ENCODE data around the gene MANEAL. TPM values are rescaled to one million over a fixed set of nuclear protein-coding genes. Genes with fewer than 3 reads are reported as not detected.

Gene MANEAL
- total and polyA plus RNA-seq, 2 of the 13 experiments (the other 11 are each of a cell fraction or from before 2014, with no cell fraction given): 20.8 to 26.4 TPM

DNA sequence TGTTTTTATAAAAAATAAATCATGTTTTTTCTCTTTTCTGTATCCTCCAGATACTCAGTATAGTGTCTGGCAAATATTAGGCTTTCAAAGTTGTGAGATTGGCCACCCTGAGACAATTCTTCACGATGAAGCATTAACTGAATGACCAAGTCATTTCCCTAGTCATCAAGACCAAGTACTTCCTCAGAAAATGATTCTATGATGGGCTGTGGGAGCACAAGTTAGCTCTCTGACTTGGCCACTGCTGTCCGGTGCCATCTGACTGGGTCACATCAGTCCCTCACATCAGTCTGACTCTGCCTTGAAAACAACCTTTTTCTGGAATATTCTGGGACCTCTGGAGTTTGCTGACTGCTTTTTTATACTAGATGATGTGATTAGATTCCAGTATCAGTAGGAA, 27.8 kb downstream of the MANEAL start:
- WGBS (ENCODE audit: low lambda C conversion rate): 95% methylated on average over 2 of the region's 2 CpGs
- H3K9ac ChIP-seq (ENCODE audit: insufficient read depth, low read depth, low read length): no peak overlapping the region
- H3K4me1 ChIP-seq (ENCODE audit: insufficient read depth, low read length): peaks cover 8% of the 10 kb centered on the region; the same call in 1 of the 2 replicates
- no peaks in the 10 kb centered on the region for H3K27me3 ChIP-seq (ENCODE audit: control insufficient read depth in 1 of 2, insufficient read depth in 2 of 2, low read length in 2 of 2)
- intact Hi-C loops (cut with micrococcal nuclease; ENCODE audit: unreplicated experiment): no loop called here
- H3K4me3 ChIP-seq (replicated peaks in 1 of 3; ENCODE audit: insufficient read depth in 1 of 3, low read depth in 2 of 3, low read length in 3 of 3): no peak overlapping the region
- no TSS peak for BruUV-seq (replicated peaks)
- no peaks in the 10 kb centered on the region for H3K79me2 ChIP-seq (ENCODE audit: insufficient read depth, low read length)
- H3K4me2 ChIP-seq (ENCODE audit: low read depth, low read length): no peak overlapping the region
- no peaks in the 10 kb centered on the region for H3K9me3 ChIP-seq (ENCODE audit: low read length)
- CTCF ChIA-PET (ENCODE audit: low intra/inter-chr PET ratio, low total read pairs): no interaction called here
- POLR2A ChIA-PET: no interaction called here
- DNase-seq (ENCODE audit: low spot score) (no peak), ATAC-seq (no peak), FAIRE-seq (no peak)
- no peak overlapping the region for H3K27ac ChIP-seq (ENCODE audit: extremely low read length, insufficient read depth, low read length)
- no peaks in the 10 kb centered on the region for H4K20me1 ChIP-seq (ENCODE audit: insufficient read depth, low read length)
- no peak for TF ChIP-seq SYNCRIP (IDR thresholded peaks at IDR 0.05; ENCODE audit: insufficient read depth, low read depth, low read length)
- in situ Hi-C loops (cut with HindIII; ENCODE audit: extremely low pct_ligation_motif_present, low pct_unique_long_range_greater_than_20kb): no loop called here
- no peak overlapping the region for H2AFZ ChIP-seq (ENCODE audit: low read length)
- H3K36me3 ChIP-seq (replicated peaks in 1 of 2; ENCODE audit: control insufficient read depth in 1 of 2, insufficient read depth in 2 of 2, low read length in 2 of 2): peaks cover 11 to 50% of the 10 kb centered on the region in 2 experiments; a peak in 4 of 5 replicates

DNA sequence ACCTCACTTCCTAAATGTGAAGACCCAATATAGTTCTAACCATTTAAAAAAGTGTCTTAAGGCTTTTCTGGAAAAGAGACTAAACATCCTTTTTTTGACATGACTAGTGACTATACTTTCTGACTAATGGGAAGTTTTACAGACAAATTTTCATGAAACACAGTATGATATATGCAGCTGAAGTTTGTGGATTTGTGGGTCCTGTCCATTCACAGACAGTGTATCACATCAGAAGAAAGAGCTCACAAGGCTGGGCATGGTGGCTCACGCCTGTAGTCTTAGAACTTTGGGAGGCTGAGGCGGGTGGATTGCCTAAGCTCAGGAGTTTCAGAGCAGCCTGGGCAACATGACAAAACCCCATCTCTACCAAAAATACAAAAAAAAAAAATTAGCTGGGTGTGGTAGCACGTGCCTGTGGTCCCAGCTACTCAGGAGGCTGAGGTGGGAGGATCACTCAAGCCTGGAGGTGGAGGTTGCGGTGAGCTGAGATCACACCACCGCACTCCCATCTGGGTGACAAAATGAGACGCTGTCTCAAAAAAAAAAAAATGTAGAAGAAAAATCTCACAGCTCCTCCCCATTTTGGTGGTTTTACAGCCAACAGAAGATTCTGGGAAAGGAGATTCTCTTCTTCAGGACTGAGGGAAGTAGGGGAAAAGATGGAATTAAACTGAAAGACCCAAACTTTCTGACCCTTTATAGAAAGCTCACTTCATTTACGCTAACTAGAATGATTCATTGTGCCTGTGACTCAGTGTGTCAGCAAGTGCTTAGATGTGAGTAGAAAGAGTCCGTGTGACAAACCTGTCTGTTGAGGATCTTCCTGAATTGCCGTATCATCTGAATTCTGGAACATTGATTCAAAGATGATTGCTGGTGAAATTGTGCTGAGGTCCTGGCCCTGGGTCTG, 29.5 kb downstream of the MANEAL start:
- CTCF ChIA-PET (ENCODE audit: low intra/inter-chr PET ratio, low total read pairs): no interaction called here
- FAIRE-seq: no peak
- Histone ChIP-seq H3K79me2 (ENCODE audit: insufficient read depth, low read length) (no peaks in the 10 kb centered on the region), H3K27me3 (ENCODE audit: control insufficient read depth in 1 of 2, insufficient read depth in 2 of 2, low read length in 2 of 2) (no peaks in the 10 kb centered on the region), H3K9ac (ENCODE audit: insufficient read depth, low read depth, low read length) (no peak overlapping the region), H3K4me3 (replicated peaks in 1 of 3; ENCODE audit: insufficient read depth in 1 of 3, low read depth in 2 of 3, low read length in 3 of 3) (no peak overlapping the region), H4K20me1 (ENCODE audit: insufficient read depth, low read length) (no peaks in the 10 kb centered on the region), H3K4me1 (ENCODE audit: insufficient read depth, low read length) (no peaks in the 10 kb centered on the region), H3K9me3 (ENCODE audit: low read length) (no peaks in the 10 kb centered on the region), H2AFZ (ENCODE audit: low read length) (no peak overlapping the region), H3K36me3 (replicated peaks in 1 of 2; ENCODE audit: control insufficient read depth in 1 of 2, insufficient read depth in 2 of 2, low read length in 2 of 2) (peaks cover 10 to 41% of the 10 kb centered on the region in 2 experiments; a peak in 4 of 5 replicates), H3K27ac (ENCODE audit: extremely low read length, insufficient read depth, low read length) (no peak overlapping the region), H3K4me2 (ENCODE audit: low read depth, low read length) (no peak overlapping the region)
- DNase-seq (ENCODE audit: low spot score): no peak
- ATAC-seq: no peak
- intact Hi-C loops (cut with micrococcal nuclease; ENCODE audit: unreplicated experiment) (no loop called here), in situ Hi-C loops (cut with HindIII; ENCODE audit: extremely low pct_ligation_motif_present, low pct_unique_long_range_greater_than_20kb) (no loop called here)
- no TSS peak for BruUV-seq (replicated peaks)
- 97% methylated on average over 9 of the region's 9 CpGs for WGBS (ENCODE audit: low lambda C conversion rate)
- POLR2A ChIA-PET: no interaction called here
- TF ChIP-seq POGK (CRISPR knock-in tag; conservative IDR thresholded peaks at IDR 0.05): no peak
- no peak for TF ChIP-seq GATAD1 (CRISPR knock-in tag; IDR thresholded peaks at IDR 0.05)
- TF ChIP-seq PRDM10 (CRISPR knock-in tag; IDR thresholded peaks at IDR 0.05; ENCODE audit: low read depth): no peak
- TF ChIP-seq ZNF253 (CRISPR knock-in tag; IDR thresholded peaks at IDR 0.05; ENCODE audit: borderline replicate concordance): no peak
- TF ChIP-seq, protein P1, sequence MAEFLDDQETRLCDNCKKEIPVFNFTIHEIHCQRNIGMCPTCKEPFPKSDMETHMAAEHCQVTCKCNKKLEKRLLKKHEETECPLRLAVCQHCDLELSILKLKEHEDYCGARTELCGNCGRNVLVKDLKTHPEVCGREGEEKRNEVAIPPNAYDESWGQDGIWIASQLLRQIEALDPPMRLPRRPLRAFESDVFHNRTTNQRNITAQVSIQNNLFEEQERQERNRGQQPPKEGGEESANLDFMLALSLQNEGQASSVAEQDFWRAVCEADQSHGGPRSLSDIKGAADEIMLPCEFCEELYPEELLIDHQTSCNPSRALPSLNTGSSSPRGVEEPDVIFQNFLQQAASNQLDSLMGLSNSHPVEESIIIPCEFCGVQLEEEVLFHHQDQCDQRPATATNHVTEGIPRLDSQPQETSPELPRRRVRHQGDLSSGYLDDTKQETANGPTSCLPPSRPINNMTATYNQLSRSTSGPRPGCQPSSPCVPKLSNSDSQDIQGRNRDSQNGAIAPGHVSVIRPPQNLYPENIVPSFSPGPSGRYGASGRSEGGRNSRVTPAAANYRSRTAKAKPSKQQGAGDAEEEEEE (CRISPR knock-in tag; IDR thresholded peaks at IDR 0.05; ENCODE audit: borderline replicate concordance): no peak

All from HepG2 (cell line).